Activated naive CD8-positive, alpha-beta T cell treated with anti-CD3 and anti-CD28 coated beads, Interleukin-2, amount 50 U/mL, for 16 hours (primary cell): Measurements from ENCODE around the gene TSPO.
A peak's percentile ranks its signal among the peaks of the same experiment; 100 is the strongest.

Experiments
- DNase-seq: peaks from one replicate; pipeline ENCODE4 v3.0.0-alpha.2; 2020; ENCODE audit warnings: low read depth, low spot score

The TSPO gene

DNA sequence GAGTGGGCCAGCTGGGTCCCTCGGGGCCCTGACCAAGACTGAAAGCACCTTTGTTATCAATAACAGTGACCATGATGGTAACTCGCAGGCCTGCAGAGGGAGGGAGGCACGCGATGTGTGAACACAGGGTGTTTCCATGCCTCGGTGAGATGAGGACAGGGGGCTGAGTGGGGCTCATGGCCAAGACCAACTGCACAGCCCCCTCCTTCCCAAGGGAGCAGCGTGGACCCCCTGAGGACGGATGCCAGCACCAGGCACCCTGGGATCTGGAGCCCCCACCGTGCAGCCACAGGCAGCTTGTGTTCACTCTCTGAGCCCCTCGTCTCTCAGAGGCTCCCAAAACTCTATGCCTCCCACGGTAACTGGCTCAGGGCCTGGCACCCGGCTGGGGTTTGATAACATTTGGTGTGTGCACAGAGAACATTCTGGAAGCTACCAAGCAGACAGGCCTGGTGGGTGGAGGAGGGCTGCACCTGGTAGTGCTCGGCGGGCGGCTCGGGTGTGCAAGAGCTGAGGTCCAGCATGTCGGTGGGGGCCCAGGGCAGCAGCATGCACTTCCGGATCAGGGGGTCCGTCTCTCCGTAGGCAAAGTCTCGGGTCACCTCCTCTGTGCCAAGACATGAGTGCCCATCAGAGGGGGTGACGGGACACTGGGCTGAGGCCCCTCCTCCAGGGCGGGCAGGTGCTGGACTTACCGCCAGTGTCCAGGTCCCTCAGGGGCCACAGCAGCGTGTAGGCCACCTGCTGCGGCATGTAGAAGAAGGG, 28.0 kb downstream of the TSPO start:
- DNase-seq, result no peak

- DNase-seq, result no peak
These were observed 28.5 kb downstream of the TSPO start for GRCh38 chr22:43179911-43180195.

DNA sequence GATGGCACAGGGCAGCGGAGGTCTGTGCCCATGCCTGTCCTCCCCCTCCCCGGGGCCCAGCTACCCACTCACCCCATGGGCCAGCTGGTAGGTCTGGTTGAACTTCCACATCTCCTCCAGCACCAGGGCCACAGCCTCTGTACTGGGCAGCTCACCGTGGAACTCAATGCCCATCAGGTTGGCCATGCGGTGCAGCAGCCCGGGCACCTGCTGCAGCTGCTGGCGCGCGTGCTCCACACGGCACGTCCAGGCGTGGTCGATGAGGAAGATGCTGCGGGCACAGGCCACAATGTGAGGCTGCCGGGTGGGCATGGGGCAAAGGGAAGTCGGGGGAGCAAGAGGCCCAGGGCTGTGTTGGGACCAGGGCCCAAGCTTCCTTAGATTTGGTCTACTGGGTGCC, 29.3 kb downstream of the TSPO start:
- DNase-seq, result no peak

DNA sequence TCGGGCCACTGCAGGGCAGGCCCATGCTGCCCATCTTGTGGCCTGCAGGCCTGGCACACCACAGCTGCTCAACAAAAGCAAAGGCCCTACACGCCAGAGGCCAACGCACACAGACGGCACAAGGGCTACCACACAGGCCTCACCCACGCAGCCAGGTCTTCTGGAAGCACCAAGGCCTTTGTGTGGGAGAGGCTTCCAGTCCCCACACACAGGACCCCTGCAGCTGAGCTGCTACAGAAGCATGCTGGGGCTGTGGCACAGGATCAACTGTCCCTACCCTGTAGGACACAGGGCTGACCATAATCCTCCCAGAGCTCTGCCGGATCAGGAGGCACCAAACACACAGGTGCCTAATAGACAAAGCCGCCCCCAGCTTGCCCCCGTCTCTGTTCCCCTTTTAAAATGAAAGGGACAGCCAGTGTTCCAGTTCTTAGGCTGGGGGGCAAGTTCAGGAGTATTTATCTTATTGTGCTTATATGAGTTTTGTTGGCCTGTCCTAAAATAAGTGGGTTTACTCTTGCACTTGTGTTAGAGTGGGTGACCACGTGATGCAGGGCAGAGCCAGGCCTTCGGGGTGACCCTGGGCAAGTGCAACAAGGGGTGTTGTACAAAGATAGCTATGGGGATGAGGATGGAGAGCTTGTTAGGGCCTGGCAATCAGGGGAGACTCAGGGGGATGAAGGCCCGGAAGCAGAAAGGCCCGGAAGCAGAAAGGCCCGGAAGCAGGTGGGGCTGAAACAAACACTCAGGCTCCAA, 30.1 kb downstream of the TSPO start:
- no peak for DNase-seq

- no peak for DNase-seq
These were observed 30.8 kb downstream of the TSPO start for GRCh38 chr22:43182118-43182517.

DNA sequence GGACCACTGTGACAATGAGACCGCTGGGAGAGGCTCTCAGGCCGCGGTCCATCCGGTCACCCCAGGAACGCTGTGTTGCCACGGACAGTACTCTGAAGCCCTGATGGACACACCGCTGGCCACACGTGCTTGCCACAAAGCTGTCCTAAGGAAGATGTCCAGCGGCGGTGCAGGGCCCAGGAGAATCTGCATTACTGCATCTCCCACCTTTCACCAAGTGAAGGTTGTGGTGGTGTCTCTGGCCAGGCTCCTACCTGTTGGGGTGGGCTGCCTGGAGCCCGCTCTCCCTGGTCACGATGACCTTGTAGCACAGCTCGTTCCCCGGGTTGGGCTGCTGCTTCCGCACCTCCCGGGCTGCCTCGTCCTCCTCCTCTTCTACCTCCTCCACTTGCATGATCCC, 31.4 kb downstream of the TSPO start:
- no peak for DNase-seq

DNA sequence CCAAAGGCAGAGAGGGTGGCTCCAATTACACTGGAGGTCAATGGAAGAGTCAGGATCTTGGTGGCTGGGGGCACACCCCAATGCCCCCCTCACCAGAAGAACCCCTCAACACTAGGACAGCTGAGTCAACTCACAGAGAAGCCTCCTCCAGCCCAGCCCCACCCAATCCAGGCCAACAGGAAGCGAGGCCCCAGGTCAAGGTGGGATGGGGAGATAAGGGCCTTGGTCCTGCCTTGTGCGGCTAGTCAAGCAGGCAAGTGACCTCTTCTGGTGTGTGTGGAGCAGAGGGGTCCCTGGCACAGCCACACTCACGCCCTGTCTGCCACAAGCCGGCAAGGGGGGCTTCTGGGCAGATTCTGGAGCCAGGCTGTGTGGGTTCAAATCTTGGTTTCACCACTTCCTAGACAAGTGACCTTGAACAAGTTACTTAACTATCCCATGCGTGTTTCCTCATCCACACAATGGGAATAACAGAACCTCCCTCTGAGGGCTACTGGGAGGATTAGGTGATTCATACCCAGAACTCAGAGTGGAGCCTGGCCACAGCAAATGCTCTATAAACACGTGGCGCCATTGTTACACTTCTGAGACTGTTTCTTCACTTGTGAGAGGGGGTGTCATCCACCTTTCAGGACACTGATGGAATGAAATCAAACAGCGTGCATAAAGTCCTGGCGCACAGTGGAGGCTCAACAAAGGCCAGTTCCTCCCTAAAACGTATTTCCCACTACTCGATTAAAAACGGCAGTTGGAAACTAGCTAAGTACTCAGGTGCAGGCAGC, 32.3 kb downstream of the TSPO start:
- no peak for DNase-seq

GRCh38 chr22:43185860-43186261, 34.5 kb downstream of the TSPO start:
- DNase-seq, result no peak

DNA sequence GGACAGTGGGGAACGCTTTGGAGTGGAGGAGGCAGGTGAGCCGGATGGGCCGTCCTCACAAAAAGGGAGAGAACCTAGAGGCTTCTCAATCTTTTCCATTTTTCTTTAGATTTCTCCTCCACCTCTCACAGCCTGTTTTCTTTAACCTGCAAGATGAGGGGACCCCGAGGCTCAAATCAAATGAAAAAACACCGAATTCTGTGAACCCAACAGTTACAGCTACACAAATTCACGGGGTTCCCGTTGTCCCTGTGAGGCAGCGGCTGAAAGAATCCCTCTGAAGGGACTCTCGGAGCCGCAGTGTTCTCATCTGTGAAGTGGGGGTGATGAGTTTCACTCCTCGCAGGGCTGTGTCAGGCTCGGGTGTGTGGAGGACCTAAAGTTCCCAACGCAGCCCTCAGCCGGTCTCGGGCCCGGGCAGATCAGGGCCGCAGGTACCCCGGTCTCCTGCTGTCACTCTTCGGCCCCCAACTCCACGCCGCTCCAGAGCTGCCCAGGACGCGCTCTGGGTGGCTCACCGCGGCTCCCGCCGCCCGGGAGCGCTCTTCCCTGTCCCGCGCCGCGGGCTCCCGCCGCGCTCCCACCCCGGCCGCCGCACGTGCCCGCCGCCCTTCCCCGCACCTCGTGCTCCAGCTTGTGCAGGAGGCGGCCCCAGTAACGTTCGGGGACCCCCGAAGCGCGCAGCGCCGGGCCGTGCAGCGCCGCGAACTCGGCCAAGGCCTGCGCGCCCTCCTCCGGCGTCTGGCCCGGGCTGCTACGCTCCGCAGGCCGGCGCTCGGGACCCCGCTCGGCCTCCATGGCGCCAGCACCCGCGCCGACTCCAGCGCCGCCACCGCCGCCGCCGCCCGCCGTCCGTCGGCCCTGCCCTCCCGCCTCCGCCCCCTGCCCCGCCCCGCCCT, 35.2 kb downstream of the TSPO start, which contains the start of gene TTLL12:
TSS of gene TTLL12 (minus strand) at position 863 of the 899 bp plus-strand sequence. CDS start at position 798, 65 bp downstream.
- DNase-seq, result no peak

DNA sequence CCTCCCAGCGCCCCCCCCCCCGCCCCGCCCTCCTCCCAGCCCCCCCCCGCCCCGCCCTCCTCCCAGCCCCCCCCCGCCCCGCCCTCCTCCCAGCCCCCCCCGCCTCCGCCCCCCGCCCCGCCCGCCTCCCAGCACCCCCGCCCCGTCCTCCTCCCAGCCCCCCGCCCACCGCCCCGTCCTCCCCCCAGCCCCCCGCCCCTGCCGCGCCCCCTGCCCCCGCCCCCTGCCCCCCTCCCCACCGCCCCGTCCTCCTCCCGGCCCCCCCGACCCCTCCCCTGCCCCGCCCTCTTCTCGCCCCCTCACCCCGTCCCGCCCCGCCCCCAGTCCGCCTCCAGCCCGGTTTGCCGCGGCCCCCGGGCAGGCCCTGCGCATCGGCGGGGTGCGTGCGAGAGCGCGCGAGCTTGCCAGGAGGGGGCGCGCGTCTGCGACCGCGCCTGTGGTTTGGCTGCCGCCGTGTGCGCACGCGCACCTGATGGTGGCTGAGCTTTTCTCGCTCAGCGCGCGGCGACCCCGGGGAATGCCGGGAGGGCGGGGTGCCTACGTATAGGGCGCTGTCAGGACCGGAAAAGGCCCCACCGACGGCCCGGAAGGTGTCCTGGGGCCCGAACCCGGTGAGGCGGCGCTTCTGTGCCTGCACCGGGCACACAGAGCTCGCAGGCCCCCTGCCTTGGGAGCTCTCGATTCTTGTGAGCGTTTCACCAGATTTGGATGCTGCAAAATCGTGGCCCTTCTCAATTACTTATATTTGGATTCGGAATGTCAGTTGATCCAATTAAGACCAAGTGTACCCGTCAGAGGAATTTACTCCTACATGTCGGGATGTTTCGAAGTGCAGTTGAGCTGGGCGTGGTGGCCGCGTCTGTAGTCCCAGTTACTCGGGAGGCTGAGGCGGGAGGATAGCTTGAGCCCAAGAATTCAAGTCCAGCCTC, 36.1 kb downstream of the TSPO start:
- DNase-seq, result peak; percentile 96

DNA sequence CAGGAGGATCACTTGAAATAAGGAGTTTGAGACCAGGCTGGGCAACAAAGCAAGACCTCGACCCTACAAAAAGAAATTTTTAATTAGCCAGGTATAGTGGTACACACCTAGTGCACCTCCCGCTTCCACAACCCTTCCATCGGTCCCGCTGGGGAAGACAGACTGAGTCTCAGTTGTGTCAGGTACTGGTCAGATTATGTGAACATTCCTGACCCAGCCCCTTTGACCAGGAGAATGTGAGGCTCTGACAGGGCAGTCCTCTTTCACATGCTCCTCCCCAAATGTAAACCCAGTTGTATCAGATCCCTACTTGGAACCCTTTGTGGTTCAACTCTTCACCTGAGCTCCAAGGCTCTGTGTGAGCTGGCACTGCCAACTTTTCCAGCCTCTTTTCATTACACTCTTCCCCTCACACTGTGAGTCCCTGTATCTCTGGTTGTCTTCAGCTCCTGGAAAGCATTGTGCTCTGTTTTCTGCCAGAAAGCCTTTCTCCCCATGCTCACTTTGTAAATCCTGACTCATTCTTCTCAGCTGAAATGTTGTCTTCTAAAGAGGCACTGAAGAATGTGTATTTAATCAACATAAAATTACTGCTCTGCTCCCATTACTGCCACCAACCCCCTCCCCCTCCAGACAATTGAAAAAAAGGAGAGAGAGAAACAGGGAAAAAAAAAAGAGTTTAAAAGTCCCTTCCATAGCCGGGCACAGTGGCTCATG, 37.6 kb downstream of the TSPO start:
- no peak for DNase-seq

GRCh38 chr22:43191831-43192230, 40.5 kb downstream of the TSPO start:
- no peak for DNase-seq

DNA sequence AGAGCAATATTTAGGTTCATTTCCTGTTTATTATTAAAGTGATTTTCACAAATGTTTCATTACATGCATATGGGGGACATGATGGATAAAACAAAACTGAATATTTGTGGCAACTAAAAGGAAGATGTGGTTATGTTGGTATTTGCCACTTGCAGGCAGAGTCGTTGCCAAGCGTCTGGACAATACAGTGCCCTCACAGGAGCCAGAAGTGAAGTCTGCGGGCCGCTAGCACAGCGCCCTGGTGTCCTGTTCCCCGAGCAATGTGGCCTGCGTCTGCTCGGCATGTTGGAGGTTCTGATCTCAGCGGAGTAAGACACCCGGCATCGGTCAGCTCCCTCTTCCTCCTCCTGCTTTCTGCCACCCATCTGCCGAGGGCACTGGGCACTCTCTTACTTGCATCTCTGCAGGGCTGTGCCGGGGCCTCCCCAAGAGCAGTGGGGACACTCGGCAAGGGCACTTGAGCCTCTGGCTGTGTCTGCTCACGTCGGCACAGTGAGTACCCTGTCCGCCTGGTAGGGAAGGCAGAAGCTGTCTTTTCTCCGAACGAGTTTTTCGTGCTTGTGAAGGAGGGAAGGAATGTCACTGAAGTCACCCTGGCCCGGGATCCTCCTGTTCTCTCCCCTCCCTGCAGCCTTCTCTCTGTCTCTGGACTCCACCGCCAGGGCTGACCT, 46.0 kb downstream of the TSPO start:
- DNase-seq, result no peak

DNA sequence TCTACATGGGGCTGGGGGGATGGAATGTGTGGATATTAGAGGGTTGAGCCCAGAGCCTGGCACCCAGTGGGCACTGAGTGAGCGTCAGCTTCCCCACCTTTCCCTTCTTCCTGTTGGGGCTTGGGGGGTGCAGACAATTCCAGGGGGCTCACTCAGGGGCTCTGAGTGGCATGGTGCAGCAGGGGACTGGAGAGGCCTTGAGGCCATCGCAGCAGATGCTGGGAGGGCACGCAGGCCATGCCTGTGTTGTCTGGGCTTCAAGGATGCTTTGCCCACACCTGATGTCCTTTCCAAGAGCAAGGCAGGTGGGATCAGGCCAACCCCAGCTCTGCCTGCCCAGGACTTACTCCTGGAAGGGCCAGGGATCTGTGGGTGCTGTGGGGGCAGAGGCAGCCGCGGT, 46.8 kb downstream of the TSPO start:
- no peak for DNase-seq

DNA sequence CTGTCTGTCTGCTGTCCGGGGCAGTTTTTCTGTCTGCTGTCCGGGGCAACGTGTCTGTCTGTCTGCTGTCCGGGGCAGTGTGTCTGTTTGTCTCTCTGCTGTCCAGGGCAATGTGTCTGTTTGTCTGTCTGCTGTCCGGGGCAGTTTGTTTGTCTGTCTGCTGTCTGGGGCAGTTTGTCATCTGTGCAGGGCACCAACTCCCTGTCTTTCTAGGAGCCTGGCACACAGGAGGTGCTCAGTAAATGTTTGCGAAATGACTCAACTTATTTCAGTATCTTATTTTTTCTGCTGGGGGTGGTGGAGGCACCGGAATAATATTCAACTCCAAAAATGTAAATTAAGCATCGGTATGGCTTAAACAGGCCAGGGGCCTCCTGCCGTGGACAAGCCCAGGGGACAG, 47.6 kb downstream of the TSPO start:
- no peak for DNase-seq

DNA sequence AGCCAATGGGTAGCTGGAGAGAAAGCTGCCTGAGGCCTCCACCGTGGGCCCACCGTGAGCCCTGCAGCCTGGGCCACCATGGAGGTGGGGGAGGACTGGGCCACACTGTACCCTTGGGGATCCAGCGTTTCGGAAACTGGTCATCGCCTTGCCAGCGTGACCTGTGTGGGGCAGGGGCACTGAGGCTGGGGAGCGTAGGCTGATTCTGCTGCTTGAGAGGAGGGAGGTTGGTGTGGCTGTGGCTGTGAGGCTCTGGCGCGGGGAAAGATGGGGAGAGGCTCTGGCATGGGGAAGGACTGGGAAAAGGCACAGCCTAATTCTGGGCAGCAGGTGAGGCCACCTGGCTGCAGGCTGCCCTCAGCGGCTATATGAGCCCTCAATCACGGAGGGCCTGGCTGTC, 48.2 kb downstream of the TSPO start:
- DNase-seq, result no peak

- DNase-seq, result no peak
These were observed 48.7 kb downstream of the TSPO start for GRCh38 chr22:43200031-43200430.

DNA sequence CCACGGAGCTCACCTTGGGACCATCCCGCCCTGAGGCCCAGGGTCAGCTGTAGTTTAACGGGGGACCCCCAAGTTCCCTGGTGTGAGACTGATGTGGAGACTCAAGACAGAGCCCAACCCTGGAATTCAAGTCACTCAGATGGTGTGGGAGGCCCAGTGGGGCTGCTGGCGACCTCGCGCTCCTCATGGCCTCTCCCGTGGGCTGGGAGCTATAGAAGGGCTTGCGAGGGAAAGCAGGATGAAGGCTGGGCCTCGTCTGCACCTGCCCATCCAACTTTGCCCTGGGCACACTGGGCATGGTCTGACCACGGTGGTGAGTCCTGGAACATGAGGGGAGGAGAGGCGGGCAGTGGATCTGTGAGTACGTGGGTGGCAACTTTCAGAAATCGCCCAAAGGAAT, 49.2 kb downstream of the TSPO start:
- DNase-seq, result no peak
